GM12801 (cell line): ENCODE data around the gene SORCS2.

Experiments used
- TF ChIP-seq, protein P1 (sequence below): IDR thresholded peaks from one replicate; pipeline ENCODE4 v1.5.1; 2011; ENCODE audit warnings: control low read depth; ENCODE audit not compliant: insufficient read length; ENCODE audit errors: extremely low read depth

Gene SORCS2

GRCh38 chr4:7787067-7787466, 594.7 kb downstream of the SORCS2 start:
- TF ChIP-seq, protein P1, sequence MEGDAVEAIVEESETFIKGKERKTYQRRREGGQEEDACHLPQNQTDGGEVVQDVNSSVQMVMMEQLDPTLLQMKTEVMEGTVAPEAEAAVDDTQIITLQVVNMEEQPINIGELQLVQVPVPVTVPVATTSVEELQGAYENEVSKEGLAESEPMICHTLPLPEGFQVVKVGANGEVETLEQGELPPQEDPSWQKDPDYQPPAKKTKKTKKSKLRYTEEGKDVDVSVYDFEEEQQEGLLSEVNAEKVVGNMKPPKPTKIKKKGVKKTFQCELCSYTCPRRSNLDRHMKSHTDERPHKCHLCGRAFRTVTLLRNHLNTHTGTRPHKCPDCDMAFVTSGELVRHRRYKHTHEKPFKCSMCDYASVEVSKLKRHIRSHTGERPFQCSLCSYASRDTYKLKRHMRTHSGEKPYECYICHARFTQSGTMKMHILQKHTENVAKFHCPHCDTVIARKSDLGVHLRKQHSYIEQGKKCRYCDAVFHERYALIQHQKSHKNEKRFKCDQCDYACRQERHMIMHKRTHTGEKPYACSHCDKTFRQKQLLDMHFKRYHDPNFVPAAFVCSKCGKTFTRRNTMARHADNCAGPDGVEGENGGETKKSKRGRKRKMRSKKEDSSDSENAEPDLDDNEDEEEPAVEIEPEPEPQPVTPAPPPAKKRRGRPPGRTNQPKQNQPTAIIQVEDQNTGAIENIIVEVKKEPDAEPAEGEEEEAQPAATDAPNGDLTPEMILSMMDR = no peak

DNA sequence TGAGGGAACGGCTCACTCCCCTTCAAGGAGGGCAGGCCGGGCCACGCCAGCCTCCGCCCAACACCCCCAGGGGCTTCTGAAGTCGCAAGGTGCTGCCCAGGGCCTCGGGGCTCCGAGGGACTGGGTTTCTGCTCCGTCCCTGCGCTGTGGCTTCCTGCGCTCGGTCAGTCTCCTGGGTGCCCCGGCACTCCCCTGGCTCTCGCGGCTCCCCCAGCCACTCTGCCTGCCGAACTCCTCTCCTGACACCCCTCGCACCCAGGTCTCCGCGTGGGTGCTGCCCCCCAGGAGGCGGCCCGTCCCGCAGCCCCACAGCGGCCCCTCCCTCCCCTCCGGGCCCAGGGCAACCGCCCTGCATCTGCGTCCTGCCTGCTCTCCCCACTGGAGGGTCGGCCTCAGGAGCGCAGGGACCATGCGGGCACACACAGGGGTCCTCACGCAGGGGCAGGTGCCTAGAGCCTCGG, 595.4 kb downstream of the SORCS2 start:
- TF ChIP-seq, protein P1 = no peak

- TF ChIP-seq, protein P1 = no peak
Measured at GRCh38 chr4:7788193-7788592, 595.9 kb downstream of the SORCS2 start.

- TF ChIP-seq, protein P1 = no peak
Measured at GRCh38 chr4:7788694-7789425, 596.5 kb downstream of the SORCS2 start.

DNA sequence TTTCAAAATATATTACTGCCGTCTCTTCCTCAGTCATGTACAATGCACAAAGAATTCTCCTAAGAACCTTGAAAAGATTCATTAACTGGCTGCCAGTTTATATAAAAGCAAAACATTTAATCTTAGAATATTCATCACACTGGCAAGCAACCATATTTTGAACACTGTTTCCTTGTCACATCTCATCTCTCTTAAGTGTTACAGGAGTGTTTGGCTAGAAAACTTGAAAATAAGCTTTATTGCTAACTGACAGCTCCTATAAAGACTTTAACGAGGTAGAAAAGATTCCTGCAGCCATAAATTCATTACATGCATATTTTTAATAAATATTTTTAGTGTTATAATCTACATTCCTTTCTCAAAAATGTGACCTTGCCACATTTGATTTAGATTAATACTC, 597.7 kb downstream of the SORCS2 start:
- TF ChIP-seq, protein P1 = no peak

DNA sequence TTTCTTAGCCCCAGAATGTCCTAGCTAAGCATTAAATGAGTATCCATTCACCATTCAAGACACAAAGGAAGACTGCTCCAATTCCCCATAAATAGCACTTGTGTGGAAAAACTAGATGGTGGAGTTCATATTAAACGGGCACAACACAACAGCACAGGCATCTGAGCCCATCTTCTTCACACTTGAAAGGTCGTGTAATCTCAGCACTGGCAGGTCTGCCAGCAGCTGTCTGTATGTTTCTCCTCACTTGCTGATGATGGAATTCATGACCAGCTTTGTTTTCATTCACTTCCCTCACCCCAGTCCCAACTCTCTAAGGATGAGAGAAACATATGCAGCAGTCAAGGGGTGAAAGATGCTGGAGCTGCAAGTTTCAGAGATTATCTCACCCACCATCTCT, 598.7 kb downstream of the SORCS2 start:
- TF ChIP-seq, protein P1 = no peak
